Islet precursor cell (in vitro differentiated cells): ENCODE measurements around the gene OR1A2.
"Not testable (repeated sequence)": the region's sequence is repeated elsewhere in the genome, so short reads cannot be mapped to it uniquely, and the experiment has no call there.

ENCODE experiments used
- DNase-seq: peaks from one replicate; pipeline ENCODE4 v3.0.0-alpha.2; 2018

OR1A2 gene, protein sequence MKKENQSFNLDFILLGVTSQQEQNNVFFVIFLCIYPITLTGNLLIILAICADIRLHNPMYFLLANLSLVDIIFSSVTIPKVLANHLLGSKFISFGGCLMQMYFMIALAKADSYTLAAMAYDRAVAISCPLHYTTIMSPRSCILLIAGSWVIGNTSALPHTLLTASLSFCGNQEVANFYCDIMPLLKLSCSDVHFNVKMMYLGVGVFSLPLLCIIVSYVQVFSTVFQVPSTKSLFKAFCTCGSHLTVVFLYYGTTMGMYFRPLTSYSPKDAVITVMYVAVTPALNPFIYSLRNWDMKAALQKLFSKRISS

DNA sequence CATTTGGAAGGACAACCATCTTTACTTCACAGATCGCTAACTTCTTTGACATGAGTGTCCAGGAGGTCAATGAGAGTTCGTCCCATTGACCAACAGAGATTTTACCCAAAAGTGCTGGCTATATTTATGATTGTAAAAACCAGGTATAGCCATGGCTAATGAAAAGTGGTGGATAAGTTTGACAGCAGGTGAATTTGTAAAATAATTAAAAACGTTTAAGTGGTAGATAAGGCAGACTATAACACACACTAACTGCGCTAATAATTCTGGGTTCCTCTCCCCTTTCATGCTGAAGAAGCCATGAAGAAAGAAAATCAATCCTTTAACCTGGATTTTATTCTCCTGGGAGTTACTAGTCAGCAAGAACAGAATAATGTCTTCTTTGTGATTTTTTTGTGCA lies at the start of gene OR1A2:
Gene OR1A2, plus strand, starts transcription at position 301 of the 400 bp plus-strand sequence. Its CDS starts 0 bp downstream, at position 301.
- no peak for DNase-seq

GRCh38 chr17:3157218-3157617 lies 40.1 kb upstream of the OR1A2 start:
- no peak for DNase-seq

- DNase-seq, result no peak
Observed at GRCh38 chr17:3167574-3167973, 29.7 kb upstream of the OR1A2 start.

DNA sequence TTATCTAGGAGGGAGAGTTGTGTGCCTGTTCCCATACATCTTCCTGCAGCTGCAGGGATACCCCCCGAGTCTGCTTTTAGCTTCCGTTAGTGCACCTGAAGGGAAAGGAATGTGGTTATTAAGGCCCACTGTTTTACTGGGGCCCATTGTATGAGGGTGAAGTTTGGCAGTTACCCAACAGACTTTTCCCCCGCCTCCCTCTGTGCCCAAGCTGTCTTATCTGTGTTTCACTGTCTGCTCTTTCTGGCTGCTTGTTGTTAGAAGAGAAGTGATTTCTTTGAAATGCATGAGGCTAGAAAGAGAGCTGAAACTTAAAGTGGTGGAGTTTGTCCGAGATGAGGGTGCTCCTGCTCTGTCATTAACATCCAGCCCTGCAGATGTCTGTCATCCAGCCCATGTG lies 7.4 kb upstream of the OR1A2 start:
- DNase-seq, result no peak

DNA sequence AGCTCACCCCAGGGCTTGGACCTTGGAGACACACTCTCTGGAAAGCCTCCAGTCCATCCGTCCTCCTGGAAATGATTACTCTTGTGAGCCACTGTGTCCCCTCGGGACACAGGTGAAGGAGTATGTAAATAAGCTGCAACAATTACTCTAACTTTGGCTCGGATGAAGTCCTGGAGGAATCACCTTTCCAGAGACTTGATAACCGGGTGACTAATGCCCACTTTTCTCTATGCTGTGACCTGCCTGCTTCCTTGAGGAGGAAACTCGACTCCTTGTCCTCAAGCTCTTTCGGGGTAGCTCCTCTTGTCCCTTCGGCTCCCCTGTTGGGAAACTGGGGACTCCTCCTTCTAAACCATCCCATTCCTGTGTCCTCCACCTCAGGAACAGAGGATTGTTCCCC lies 10.0 kb downstream of the OR1A2 start, which contains the start of gene OR1A1:
Gene OR1A1, plus strand, starts transcription at position 301 of the 400 bp plus-strand sequence. CDS start 7,954 bp downstream, outside the sequence.
- DNase-seq, result no peak

DNA sequence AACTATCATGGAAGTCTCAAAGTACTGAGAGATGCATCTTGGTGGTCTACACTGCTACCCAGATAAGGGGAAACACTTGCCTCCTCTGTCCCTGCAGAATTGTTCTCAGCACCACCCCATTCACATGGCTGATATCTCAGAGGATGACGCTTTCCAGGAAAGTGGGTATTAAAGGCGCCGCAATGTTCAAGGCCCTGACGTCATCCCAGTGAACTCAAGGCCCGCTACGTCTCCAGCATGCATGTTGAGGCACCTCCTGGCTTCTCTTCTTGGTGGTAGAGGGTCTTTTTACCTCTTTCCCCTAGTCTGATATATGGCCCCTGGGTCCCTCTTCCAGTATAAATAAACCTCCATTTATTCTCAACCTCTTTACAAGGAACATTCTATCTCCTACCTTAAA lies 11.2 kb downstream of the OR1A2 start:
- DNase-seq, result no peak

GRCh38 chr17:3213001-3213400 lies 15.7 kb downstream of the OR1A2 start:
- DNase-seq, result no peak

DNA sequence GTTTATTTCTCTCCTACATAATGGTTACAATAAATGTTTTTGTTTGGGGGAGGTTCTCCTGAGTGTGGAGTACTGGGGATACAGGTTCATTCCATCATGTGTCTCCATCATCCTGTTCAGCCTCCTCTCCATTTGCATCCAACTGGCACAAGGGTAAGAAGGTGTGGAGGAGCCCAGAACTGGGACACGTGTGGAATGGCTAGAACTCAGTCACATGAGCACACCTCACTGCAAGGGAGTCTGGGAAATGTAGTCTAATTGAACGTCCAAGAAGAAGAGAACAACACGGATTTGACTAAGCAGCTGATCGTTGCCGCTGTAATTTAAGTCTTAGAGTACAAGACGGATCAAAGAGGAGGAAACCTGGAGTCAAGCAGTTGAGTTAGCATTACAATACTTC lies 16.3 kb downstream of the OR1A2 start:
- DNase-seq, result no peak

- DNase-seq, result not testable (repeated sequence)
Observed at GRCh38 chr17:3219978-3220377, 22.7 kb downstream of the OR1A2 start.

DNA sequence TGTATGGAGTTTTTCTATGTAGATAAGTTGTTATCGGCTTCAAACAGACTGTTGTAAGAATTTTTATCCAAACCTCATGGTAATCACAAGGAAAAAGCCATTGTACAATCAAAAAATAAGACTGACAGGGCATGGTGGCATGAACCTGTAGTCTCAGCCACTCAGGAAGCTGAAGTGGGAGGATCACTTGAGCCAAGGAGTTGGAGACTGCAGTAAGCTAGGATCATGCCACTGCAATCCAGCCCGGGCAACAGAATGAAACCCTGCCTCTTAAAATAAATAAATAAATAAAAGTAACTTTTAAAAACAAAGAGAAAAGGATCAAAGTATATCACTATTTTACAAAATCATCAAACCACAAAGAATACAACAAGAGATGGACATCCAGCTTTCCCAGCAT lies 24.5 kb downstream of the OR1A2 start:
- no peak for DNase-seq

- no peak for DNase-seq
Observed at GRCh38 chr17:3222505-3222904, 25.2 kb downstream of the OR1A2 start.

- not testable (repeated sequence) for DNase-seq
Observed at GRCh38 chr17:3224721-3225352, 27.5 kb downstream of the OR1A2 start.

DNA sequence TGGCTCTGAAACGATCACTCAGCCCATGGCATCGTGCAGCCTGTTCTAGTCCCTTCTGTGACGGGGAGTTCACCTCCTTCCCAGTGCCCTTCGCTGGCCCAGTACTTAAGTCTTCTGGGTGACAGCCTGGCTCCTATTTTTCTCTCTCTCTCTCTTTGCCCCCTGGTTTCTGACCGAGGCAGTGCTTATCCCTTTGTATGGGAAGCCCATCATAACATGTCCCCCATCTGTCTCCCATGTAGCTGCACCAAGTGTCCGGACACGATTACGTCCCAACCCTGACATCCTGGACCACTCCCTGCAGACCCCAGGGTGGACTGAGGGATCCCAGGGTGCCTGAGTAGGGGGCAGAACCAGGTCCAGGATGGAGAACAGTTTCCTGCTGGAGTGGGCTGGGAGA lies 35.0 kb downstream of the OR1A2 start:
- not testable (repeated sequence) for DNase-seq

DNA sequence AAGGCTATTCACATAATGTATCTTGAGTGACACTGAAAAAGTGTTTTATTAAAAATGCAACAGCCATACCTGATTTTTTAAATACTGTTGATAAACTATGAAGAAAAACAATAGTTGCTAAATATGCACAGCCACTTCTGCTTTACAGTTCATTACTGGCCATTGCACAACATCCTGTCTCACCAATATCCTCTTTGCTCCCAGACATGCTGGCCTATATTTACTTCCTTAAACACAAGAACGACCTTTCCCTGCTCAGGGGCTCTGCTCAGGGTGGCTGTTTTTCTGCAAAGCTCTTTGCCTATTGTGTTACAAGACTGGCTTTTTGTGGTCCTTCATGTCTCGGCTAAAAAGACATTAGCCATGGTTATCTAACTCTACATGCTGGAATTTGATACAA lies 41.4 kb downstream of the OR1A2 start:
- DNase-seq, result not testable (repeated sequence)

DNA sequence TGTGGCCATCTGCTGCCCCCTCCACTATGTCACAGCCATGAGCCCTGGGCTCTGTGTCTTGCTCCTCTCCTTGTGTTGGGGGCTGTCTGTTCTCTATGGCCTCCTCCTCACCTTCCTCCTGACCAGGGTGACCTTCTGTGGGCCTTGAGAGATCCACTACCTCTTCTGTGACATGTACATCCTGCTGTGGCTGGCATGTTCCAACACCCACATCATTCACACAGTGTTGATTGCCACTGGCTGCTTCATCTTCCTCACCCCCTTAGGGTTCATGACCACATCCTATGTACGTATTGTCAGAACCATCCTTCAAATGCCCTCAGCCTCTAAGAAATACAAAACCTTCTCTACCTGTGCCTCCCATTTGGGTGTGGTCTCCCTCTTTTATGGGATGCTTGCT lies 43.7 kb downstream of the OR1A2 start:
- DNase-seq, result not testable (repeated sequence)

GRCh38 chr17:3244841-3245240 lies 47.5 kb downstream of the OR1A2 start:
- DNase-seq, result not testable (repeated sequence)
